ENCODE measurements around the gene SHROOM3.

Gene SHROOM3

DNA sequence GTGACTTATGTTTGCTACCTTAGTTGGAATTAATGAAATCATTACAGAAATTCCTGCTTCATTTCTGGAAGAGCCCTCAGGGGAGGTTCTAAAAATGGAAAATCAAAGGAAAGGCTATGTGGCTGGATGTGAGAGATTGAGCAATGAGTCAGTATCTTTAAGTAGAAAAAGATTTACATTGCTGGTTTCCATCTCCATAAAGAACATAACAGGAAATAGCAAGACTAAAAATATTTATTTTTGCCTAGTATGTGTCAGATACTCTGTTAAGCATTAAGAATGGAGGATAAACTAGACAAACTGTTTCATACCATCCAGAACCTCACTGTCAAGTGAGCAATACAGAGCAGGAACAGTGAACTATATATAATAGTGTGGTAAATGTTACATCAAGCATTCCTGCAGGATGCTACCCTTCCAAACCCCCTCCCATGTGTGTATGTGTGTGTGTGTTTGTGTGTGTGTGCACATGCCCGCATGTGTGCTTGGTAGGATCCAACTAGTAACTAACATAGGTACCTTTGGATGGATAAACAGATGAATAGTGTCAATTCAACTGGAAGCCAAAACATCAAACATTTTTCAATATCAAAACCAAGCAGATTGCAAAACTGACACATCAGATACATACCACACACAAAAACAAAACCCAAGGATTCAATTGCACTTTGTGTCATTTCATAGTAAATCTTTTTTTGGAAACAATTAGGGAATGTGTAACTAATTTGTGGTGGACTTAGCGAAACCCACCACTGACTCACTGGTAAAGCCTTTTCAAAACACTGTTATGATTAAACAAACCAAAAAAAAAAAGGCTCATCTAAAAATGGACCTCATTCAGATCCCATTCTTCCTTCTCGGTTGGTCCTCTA is 223.4 kb downstream of the SHROOM3 start:
- DNase-seq (ENCODE audit: low read depth in 2 of 2) = peak; percentile 89 to 92

DNA sequence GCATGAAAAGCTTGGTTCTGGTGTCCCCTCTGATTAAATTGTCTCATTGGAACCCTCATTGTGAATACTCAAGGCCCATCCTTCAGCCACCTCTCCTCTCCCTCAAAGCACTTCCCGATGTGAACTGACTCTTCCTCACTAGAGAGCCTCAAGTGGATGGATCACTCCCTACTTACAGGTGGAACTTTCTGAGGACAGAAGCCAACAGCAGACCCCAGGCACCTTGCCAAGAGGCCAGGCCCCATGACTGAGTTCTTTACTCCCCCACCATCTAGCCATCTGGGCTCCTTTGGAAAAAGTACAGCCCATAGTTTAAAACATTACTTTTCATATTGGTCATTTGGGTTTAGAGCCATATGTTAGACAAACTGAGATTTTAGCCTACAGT is 224.1 kb downstream of the SHROOM3 start:
- DNase-seq (ENCODE audit: low read depth in 2 of 2) = peak in 1 of 2 experiments; percentile 34

DNA sequence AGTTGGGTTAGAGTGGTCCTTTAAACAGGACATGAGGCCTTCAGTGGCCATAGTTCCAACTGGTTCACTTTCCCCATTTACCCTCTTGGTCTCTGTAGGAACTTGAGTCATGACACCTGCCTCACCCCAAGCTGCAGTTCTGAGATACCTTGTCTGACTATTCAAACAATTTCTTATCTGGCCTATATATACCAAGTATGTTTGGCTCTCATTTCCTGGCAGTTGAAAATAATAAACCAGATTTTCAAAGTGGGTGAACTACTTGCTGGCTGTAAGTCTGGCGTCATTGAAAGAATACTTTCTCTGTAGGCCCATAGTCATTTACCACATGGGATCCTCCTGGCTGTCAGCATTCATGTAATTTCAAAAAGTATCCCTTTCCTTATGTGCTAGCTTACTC is 228.8 kb downstream of the SHROOM3 start:
- DNase-seq (ENCODE audit: low read depth in 2 of 2) = no peak

DNA sequence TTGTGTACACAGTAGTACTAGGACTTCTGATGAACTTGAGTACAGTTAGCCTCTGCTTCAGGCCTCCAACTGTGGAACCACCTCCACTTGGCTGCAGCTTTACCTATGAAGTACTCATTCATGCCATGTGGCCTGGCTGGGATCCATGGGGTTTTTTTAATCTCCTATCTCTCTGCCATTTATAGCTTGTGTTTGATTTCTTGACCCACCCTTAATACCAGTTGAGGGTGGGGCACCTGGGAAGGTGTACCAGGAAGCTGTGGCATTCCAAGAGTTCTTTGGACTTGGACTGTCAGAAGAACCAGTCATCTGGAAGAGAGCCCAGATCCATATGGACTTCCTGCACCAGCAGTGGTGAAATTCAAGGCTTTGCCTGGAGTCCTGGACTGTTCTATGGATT is 230.1 kb downstream of the SHROOM3 start:
- no peak for DNase-seq (ENCODE audit: low read depth in 2 of 2)

DNA sequence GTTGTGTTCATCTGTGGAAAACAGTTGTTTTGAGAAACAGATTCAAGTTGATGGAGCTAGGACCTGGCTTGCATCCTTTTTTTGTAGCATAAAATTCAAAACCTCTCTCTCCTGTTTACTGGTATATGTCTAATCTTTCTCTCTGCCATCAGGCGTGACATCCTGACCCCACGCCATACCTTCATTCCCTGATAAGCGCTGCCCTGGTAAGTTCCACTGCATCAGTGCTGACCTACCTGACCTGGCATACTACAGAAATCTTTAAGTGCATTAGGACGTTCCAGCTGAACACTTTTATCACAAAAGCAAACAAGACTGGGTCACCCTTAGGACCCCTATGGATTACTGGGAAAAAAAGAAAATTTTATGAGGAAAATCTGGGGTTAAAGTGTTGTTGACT is 230.7 kb downstream of the SHROOM3 start:
- DNase-seq (ENCODE audit: low read depth in 2 of 2) = no peak

DNA sequence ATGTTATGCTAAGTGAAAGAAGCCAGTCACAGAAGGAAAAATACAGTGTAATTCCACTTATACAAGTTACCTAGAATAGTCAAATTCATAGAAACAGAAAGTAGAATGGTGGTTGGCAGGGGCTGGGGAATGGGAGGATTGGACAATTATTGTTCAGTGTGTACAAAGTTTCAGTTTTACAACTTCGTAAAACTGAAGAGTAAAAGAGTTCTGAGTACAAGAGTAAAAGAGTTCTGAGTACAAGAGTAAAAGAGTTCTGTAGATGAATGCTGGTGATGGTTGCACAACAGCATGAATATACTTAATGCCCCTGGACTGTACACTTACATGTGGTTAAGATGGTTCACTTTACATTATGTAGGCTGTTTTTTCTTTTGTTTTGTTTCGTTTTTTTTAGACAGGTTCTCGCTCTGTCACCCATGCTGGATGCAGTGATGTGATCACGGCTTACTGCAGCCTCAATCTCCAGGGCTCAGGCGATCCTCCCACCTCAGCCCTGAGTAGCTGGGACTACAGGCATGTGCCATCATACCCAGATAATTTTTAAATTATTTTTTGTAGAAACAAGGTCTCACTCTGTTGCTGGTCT is 232.0 kb downstream of the SHROOM3 start:
- no peak for DNase-seq (ENCODE audit: low read depth in 2 of 2)

DNA sequence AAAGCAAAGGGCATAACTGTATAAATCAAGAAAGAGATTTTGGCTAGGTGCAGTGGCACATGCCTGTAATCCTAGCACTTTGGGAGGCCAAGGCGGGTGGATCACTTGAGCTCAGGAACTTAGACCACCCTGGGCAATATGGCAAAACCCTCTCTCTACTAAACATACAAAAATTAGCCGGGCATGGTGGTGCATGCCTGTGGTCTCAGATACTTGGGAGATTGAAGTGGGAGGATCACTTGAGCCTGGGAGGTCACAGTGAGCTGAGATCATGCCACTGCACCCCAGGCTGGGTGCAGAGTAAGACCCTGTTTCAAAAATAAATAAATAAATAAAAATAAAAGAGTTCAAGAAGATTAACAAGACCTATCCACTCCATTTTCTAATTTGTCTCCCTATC is 235.6 kb downstream of the SHROOM3 start:
- DNase-seq (ENCODE audit: low read depth in 2 of 2) = no peak

DNA sequence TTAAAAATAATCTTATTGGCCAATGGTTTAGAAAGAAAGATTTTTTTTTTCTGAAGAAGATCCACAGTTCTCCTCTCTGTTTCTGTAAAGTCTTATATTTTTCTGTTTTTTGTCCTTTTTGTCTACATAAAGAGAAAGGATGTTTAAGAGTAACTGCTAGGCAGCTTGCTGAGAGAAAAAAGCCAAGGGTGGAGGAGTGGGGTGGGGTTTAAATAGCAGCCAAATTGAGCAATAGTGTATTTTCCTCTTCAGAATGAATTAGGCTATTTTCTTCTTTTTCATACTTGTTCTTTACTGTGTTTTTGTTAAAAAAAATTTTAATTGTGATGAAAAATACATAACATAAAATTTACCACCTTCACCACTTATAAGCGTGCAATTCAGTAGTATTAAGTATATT is 238.3 kb downstream of the SHROOM3 start:
- no peak for DNase-seq (ENCODE audit: low read depth in 2 of 2)

DNA sequence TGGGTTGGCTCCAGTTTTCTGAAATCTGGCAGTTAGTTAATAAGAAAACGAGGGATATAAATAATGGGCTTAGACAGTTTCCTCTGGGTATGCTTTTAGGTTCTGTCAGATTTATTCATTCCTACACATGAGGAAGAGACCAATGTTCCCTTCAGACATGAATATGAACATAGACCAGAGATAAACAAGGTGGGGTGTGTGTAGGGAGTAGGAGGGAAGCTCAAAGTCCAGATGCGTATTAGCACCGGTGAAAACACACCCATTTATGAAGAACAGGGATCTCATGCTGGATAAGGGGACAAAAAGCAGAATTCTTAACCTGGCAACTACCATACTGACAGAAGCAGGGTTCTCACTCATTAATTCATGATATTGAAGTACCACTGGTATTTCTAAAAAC is 240.0 kb downstream of the SHROOM3 start:
- no peak for DNase-seq (ENCODE audit: low read depth in 2 of 2)

DNA sequence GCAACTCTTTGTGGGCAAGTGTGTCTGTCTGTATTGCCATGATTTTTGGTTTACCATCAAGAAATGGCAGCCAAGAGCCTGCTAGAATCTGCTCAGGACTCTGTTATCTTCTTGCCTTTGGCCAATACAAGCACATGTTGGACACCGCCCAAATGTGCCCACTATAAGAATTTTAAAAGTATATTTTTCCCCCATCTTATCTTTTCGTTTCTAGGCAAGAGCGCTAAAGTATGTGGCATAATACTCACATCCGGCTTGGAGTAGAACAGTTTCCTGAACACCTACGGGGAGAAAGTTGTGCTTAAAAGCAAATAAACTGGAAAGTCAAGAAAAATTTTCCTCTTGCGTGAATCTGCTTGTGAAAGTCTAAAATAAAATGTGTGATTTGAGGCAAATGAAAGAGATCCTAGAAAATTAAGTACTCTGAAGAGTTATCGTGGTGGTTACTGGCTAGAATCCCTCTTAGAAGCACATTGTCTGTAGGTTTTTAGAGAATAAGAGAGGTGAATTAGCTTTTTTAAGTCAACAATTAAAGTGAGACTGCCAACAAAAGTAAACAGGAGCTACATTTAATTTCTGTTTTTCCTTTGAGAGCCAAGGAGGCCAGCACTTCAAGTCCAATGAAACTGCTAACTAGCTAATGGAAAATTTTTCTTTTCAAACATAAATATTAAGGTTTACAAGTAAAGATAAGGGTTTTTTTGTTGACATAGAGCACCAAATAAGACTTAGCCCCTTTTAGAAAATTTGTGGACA is 242.7 kb downstream of the SHROOM3 start:
- DNase-seq (ENCODE audit: low read depth in 2 of 2) = no peak

DNA sequence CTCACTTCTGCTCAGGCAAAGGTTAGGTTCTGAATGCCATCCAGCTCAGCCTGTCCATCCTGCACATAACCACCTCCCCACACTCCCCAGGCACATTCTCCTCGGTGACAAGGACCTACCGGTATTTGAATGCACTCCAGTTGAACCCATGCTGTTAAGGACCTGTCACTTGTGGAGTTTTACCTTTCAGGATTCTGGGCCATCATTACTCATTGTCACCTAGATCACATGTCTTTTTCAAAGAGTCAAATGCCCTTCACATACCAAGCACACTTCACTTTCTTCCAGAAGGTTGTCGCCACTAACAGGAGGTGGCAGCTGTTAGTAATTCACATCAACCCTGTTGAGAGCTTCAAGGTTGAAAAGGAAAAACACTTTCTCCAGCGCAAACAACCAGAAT is 244.7 kb downstream of the SHROOM3 start:
- DNase-seq (ENCODE audit: low read depth in 2 of 2) = no peak

DNA sequence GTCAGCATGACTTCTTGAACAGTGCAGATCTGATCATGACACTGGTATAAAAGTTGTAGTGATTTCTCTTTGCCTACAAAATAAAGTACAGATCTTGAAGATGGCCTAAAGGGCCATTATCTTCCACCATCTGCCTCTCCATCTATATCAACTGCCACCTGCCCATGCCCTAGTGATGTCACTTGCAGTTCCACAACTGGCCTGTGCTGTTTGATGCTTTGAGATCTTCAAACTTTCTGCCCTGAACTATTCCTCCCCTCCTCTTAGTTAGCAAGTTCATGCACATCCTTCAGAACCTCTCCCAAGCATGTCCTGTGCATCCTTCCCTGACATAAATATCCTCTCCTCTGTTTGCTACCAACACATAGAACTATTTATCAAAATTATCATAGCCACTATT is 245.9 kb downstream of the SHROOM3 start:
- no peak for DNase-seq (ENCODE audit: low read depth in 2 of 2)

DNA sequence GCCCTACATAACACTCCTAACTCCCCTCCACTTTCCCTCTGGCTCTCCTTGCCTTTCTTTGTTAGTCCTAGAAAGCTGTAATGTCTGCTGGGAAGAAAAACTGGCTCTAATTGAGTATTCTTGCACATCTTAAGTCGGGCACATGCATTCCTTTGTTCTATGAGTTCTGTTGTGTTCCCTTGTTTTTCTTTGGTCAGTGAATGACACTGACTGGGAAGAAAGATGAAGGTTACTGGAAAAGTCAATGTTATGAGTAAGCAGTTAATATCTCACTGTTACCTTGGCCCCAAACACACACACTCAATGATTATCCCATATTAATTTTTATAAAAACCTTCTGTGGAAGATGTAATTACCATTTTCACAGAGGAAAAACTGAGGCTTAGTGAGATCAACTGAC is 247.0 kb downstream of the SHROOM3 start:
- no peak for DNase-seq (ENCODE audit: low read depth in 2 of 2)

DNA sequence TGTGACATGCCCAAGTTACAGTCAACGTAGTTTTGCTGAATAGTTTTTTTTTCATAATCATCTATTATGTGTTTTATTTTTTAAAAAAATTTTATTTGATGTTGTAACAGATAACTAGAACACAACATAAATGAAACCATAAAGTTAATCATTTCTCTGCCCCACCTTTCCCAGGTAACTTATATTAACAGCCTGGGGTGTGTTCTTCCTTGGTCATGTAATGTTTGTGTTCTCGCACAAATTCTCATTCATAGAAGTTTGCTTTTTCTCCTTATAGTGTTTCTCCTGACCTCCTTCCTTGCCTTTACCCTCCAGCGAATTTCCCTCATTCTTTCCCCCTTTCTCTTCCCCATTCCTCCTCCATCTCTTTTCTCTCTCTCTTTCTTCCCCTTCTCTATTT is 248.1 kb downstream of the SHROOM3 start:
- DNase-seq (ENCODE audit: low read depth in 2 of 2) = no peak

DNA sequence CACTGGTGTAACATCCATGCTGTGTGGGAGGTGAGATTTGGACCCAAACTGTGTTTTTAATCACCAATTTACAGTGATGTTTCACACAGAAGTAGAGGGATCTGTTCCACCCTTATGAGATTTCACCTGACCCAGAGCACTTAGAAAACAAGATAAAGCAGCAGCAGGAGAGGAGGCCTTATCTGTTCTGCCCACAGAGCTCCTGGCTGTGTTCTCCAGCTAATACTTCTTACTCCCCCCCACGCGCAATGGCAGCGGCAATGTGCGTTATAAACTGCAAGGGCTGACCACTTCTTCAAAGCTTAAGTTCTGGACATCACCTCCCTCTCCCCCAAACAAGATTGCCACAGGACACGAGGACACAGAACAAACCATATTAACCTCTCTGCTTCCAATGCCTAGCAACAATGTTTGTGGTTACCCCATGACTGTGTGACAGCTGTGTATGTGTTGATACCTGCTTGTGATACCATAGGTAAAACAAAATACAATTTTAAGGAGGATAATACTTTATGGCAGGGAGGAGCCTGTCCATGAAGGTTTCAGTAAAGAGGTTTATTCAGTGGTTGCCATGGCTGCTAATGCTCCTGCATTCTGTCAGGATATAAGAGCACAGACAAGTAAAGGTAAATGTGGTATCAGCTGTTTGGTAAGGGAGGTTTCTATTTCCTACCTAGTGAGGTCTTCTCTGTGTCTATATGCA is 252.9 kb downstream of the SHROOM3 start:
- no peak for DNase-seq (ENCODE audit: low read depth in 2 of 2)

DNA sequence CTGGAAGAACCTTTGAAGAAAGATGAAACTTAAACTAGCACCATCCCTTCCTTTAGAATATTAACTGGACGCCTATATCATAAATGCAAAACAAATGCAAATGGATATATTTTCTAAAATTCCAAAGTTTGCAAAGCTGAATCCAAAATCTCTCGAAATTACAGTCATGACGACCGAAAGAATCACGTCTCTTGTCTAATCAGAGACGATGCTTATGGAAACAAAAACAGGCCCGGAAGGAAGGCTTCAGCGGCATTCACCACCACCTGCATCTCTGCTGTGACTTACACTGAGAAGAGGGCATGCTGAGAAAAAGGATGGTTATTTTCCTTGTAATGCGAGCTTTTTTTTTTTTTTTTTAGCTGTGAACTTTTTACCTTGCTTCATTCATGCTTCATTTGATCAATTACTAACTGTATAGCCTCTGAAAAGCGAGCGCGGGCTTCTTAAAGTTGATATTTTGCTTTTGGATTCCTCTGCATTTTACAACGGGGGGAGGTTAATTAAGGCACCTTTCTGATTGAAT is 253.7 kb downstream of the SHROOM3 start:
- DNase-seq (ENCODE audit: low read depth in 2 of 2) = no peak

DNA sequence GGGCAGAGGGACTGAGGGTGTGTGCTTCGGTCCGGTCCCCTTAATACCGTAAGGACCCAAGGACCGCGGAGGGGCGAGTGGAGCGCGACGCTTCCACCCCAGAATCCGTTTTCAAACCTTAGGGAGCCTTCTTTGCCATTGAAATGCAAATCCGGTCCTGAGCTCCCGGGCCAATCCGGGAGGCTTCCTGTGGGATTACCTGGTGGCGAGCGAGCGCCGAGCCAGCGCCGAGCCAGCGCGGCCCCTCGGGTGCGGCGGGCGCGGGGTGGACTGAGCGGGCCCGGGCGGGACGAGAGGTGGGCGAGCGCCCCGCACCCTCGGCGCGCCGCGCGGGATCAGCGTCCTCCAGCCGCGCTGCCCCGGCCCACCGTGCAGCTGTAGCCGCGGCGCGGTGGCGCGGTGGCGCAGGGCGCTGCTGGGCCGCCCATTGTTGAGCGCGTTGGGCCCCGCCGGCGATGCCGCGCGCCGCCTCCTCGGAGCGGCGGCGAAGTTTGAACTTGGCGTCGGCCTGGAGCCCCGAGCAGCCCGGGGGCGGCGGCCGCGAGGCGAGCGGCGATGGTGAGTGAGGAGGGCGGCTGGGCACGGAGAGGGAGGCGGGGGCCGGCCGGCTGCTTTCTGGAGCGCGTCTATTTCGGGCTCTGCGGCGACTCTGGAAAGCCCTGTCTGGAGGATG is 254.3 kb downstream of the SHROOM3 start:
- no peak for DNase-seq (ENCODE audit: low read depth in 2 of 2)

DNA sequence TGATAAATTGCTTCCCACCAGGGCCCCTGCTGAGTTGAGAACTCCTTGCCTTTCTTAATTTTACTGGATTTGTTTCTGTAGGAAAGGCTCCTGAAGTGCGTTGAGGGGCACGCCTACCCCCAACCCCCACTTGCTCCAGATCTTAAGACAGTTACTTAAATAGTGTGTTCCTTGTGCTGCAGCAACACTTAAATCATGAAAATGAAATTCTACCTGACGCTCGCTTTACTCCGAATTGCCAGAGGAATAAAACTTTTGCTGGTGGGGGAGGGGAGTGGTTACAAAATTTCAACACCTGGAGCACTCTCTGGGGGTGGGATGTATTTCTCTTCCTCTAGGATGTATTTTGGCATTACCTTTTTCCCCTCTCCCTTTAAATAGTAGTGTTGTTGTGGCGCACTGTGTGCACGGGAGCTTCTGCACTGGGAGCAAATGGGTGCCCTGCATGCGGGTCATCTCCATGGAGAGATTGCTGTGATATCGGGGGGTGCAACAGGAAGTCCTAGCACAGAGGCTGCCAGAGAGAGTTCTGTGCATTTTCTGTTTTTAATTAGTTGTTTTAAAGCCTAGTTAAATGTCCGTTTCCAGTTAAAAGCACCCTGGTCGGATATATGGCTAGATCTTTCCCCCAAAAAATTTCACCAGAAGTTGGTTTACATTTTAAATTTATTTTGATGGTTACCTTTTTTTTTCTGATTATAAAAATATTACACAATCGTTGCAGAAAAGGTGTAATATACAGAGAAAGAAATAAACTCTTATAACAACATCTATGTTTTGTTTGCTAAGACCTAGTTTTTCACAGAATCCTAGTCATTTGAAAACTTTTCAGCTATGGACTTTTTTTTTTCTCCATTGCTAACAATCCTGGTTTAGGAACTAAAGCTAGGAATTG is 255.2 kb downstream of the SHROOM3 start:
- DNase-seq (ENCODE audit: low read depth in 2 of 2) = no peak

DNA sequence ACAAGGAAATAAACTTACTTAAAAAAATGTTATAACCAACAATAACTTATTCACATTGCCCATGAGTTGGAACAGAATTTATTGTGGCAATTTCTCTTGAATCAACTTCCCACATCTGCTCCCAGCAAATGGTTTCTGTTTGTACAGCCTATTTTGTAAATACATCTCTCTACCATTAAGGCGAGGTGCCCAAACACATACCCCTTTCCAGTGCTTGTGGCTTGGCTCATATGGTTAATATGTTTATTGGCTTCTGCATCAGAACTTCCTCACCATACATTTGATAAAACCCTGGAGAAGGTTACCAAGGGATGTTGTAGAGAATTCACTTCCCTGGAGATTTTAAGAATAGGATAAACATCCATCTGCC is 255.9 kb downstream of the SHROOM3 start:
- no peak for DNase-seq (ENCODE audit: low read depth in 2 of 2)

DNA sequence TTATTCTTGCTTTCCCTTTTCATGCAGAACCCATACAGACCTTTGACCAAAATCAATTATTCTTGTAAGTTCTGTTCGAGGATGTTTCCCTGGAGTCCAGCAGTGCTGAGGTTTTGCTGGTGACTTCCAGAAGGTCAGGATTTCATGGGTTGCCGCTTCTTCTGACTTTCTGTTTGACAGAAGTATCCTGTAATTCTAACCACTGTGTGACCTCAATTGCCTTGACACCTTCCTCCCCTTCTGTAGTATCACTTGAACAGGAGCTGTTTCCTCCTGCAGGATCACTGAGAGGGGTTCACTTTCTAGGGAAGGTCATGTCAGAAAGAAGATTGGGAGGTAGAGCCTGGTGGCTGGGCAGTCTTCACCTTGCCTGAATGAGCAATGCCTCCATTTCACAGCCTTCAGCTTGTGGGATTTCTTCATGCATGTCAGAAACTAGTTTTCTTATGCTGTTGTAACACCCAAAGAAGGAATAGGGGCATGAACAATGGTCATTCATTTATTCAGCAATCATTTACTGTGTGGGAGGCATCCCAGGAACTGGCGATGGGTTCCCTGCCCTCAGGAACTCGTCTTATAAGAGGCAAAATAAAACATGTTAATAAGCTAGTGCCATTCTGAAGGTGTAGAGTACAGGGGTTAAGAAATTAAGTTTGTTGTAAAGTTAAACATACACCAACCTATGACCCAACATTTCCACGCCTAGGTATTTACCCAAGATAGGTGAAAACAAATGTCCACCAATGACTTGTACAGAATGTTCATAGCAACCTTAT is 257.0 kb downstream of the SHROOM3 start:
- no peak for DNase-seq (ENCODE audit: low read depth in 2 of 2)
